ENCODE results near the gene GNG3.

DNA sequence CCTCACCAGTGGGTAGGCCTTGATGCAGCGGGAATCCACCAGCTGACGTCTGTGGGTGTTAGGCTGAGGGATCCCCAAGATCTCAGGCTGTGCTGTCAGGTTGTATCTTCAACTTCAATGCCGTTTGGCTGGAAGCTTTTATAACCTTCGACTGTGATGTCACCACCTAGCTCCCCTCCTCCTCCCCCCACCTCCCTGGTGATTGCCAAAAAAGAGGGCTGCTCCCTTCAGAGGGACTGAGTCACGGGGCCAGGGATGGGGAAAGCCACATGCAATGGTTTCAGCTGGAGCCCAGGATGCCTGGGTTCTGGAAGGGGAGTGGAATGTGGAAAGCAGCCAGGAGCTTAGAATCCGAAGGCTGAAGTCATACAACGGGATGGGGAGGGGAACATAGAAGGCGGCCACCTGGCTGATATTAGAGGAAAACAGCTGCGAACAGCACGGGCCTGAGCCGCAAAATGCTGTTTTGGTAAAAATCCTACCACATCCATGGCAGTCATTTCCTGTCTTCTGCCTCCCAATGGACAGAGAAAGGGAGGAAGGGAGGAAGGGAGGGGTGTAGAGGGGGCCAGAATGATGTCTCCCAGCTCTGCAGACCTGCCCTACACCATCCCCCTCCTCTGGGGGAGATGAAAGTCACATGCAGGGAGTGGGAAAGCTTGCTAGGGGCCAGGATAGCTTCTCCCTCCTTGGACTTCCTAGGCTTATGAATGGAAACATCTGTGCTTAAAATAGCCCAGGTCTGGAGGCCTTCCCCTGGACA, 17.9 kb upstream of the GNG3 start, which contains the start of gene LRRN4CL:
- TF ChIP-seq, protein P1, sequence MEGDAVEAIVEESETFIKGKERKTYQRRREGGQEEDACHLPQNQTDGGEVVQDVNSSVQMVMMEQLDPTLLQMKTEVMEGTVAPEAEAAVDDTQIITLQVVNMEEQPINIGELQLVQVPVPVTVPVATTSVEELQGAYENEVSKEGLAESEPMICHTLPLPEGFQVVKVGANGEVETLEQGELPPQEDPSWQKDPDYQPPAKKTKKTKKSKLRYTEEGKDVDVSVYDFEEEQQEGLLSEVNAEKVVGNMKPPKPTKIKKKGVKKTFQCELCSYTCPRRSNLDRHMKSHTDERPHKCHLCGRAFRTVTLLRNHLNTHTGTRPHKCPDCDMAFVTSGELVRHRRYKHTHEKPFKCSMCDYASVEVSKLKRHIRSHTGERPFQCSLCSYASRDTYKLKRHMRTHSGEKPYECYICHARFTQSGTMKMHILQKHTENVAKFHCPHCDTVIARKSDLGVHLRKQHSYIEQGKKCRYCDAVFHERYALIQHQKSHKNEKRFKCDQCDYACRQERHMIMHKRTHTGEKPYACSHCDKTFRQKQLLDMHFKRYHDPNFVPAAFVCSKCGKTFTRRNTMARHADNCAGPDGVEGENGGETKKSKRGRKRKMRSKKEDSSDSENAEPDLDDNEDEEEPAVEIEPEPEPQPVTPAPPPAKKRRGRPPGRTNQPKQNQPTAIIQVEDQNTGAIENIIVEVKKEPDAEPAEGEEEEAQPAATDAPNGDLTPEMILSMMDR (IDR thresholded peaks at IDR 0.05; ENCODE audit: low read depth, low read length, poor library complexity, severe bottlenecking): no peak
- no peak for TF ChIP-seq EZH2phosphoT487 (IDR thresholded peaks at IDR 0.05; ENCODE audit: borderline replicate concordance, low read length)

Measured in DOHH2 (cell line).